SK-N-SH treated with all-trans-retinoic acid at 6 μM for 48 hours (cell line): Measurements from ENCODE around the gene ACBD7.
A peak's percentile ranks its signal among the peaks of the same experiment; 100 is the strongest.

ENCODE experiments used
- ATAC-seq: fragments of 200-7000 bp; cut with Tn5 transposase; 3 replicates; pipeline ENCODE4 v1.9.1; 2020; ENCODE audit warnings: mild to moderate bottlenecking, moderate library complexity
- ARNTL ChIP-seq: fragments of 450-650 bp; formaldehyde crosslinking; IDR thresholded peaks from 2 replicates; pipeline ENCODE4 v1.5.0; 2020; ENCODE audit warnings: low read depth, mild to moderate bottlenecking, moderate library complexity, borderline replicate concordance
- BACH2 ChIP-seq: fragments of 250-450 bp; sonication (Bioruptor Pico); IDR thresholded peaks from 2 replicates; pipeline ENCODE4 v1.9.0; 2021; ENCODE audit warnings: mild to moderate bottlenecking, borderline replicate concordance
- CSDC2 ChIP-seq: fragments of 250-450 bp; sonication (Bioruptor Pico); IDR thresholded peaks from 2 replicates; pipeline ENCODE4 v1.5.0; 2020; ENCODE audit warnings: mild to moderate bottlenecking, moderate library complexity
- GLIS3 ChIP-seq: fragments of 250-450 bp; sonication (Bioruptor Pico); IDR thresholded peaks from 2 replicates; pipeline ENCODE4 v1.5.0; 2020; ENCODE audit warnings: mild to moderate bottlenecking, moderate library complexity
- ISL1 ChIP-seq: fragments of 250-450 bp; sonication (Bioruptor Pico); IDR thresholded peaks from 2 replicates; pipeline ENCODE4 v2.1.2; 2022; ENCODE audit warnings: mild to moderate bottlenecking, moderate library complexity
- OSR1 ChIP-seq: fragments of 250-450 bp; sonication (Bioruptor Pico); IDR thresholded peaks from 2 replicates; pipeline ENCODE4 v1.8.0; 2022; ENCODE audit warnings: moderate library complexity, mild to moderate bottlenecking, inconsistent platforms
- PPARA ChIP-seq: fragments of 250-450 bp; sonication (Bioruptor Pico); IDR thresholded peaks from 2 replicates; pipeline ENCODE4 v1.5.0; 2020; ENCODE audit warnings: mild to moderate bottlenecking, borderline replicate concordance
- RARB ChIP-seq: fragments of 250-450 bp; sonication (Bioruptor Pico); IDR thresholded peaks from 2 replicates; pipeline ENCODE4 v1.8.0; 2021; ENCODE audit warnings: mild to moderate bottlenecking, moderate library complexity
- SNAI2 ChIP-seq: fragments of 250-450 bp; sonication (Bioruptor Pico); IDR thresholded peaks from 2 replicates; pipeline ENCODE4 v1.5.0; 2020; ENCODE audit warnings: mild to moderate bottlenecking, moderate library complexity
- TCF4 ChIP-seq: fragments of 250-450 bp; sonication (Bioruptor Pico); IDR thresholded peaks from 2 replicates; pipeline ENCODE4 v1.8.0; 2021; ENCODE audit warnings: mild to moderate bottlenecking, moderate library complexity, borderline replicate concordance
- TOX ChIP-seq: fragments of 250-450 bp; sonication (Bioruptor Pico); IDR thresholded peaks from 2 replicates; pipeline ENCODE4 v1.8.0; 2021; ENCODE audit warnings: mild to moderate bottlenecking, moderate library complexity, borderline replicate concordance
- ZC3H10 ChIP-seq: fragments of 250-450 bp; sonication (Bioruptor Pico); IDR thresholded peaks from 2 replicates; pipeline ENCODE4 v1.5.1; 2021; ENCODE audit warnings: mild to moderate bottlenecking, moderate library complexity
- ZFP3 ChIP-seq: fragments of 250-450 bp; sonication (Bioruptor Pico); IDR thresholded peaks from 2 replicates; pipeline ENCODE4 v1.5.0; 2020; ENCODE audit warnings: mild to moderate bottlenecking, moderate library complexity
- ZFP30 ChIP-seq: fragments of 450-650 bp; formaldehyde crosslinking; IDR thresholded peaks from 2 replicates; pipeline ENCODE4 v1.5.0; 2022; ENCODE audit warnings: mild to moderate bottlenecking, moderate library complexity
- ZNF565 ChIP-seq: fragments of 450-650 bp; formaldehyde crosslinking; conservative IDR thresholded peaks from 2 replicates; pipeline ENCODE4 v1.5.0; 2020; ENCODE audit warnings: low read depth, mild to moderate bottlenecking, moderate library complexity
- ZNF8 ChIP-seq: fragments of 450-650 bp; formaldehyde crosslinking; IDR thresholded peaks from 2 replicates; pipeline ENCODE4 v1.5.0; 2020; ENCODE audit warnings: mild to moderate bottlenecking, moderate library complexity
- TF ChIP-seq, protein P1 (sequence below): fragments of 250-450 bp; sonication (Bioruptor Pico); IDR thresholded peaks from 2 replicates; pipeline ENCODE4 v1.5.1; 2021; ENCODE audit warnings: mild to moderate bottlenecking, moderate library complexity
- TF ChIP-seq, protein P2 (sequence below): fragments of 250-450 bp; sonication (Bioruptor Pico); IDR thresholded peaks from 2 replicates; pipeline ENCODE4 v1.8.0; 2020; ENCODE audit warnings: mild to moderate bottlenecking, moderate library complexity, borderline replicate concordance
- TF ChIP-seq, protein P3 (sequence below): fragments of 250-450 bp; sonication (Bioruptor Pico); IDR thresholded peaks from 2 replicates; pipeline ENCODE4 v1.5.0; 2020; ENCODE audit warnings: mild to moderate bottlenecking, moderate library complexity
- TF ChIP-seq, protein P4 (sequence below): fragments of 250-450 bp; sonication (Bioruptor Pico); IDR thresholded peaks from 2 replicates; pipeline ENCODE4 v1.8.0; 2021; ENCODE audit warnings: low read depth, mild to moderate bottlenecking, moderate library complexity, borderline replicate concordance
- TF ChIP-seq, protein P5 (sequence below): fragments of 250-450 bp; sonication (Bioruptor Pico); IDR thresholded peaks from 2 replicates; pipeline ENCODE4 v1.5.1; 2020; ENCODE audit warnings: low read depth, mild to moderate bottlenecking, moderate library complexity

The ACBD7 gene

DNA sequence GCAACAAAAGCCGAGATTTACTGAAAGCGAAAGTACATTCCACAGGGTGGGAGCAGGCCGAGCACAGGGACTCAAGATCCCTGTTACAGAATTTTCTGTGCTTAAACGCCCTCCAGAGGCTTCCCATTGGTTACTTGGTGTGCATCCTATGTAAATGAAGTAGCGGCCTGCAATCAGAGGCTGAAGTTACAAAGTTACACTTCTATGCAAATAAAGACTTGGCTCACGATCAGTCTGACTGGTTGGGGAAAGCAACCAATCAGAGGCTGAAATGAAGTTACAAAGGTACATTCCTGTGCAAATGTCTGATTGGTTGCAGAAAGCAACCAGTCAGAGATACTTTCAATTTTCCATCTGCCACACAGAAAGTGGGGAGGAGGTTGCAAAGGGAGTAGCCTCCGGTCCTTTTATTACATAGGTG, 4.1 kb downstream of the ACBD7 start:
- ATAC-seq = peak; percentile 50
- TF ChIP-seq, protein P1, sequence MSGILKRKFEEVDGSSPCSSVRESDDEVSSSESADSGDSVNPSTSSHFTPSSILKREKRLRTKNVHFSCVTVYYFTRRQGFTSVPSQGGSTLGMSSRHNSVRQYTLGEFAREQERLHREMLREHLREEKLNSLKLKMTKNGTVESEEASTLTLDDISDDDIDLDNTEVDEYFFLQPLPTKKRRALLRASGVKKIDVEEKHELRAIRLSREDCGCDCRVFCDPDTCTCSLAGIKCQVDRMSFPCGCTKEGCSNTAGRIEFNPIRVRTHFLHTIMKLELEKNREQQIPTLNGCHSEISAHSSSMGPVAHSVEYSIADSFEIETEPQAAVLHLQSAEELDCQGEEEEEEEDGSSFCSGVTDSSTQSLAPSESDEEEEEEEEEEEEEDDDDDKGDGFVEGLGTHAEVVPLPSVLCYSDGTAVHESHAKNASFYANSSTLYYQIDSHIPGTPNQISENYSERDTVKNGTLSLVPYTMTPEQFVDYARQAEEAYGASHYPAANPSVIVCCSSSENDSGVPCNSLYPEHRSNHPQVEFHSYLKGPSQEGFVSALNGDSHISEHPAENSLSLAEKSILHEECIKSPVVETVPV (CRISPR knock-in tag) = no peak
- TF ChIP-seq BACH2 (CRISPR knock-in tag) = no peak
- TF ChIP-seq, protein P2, sequence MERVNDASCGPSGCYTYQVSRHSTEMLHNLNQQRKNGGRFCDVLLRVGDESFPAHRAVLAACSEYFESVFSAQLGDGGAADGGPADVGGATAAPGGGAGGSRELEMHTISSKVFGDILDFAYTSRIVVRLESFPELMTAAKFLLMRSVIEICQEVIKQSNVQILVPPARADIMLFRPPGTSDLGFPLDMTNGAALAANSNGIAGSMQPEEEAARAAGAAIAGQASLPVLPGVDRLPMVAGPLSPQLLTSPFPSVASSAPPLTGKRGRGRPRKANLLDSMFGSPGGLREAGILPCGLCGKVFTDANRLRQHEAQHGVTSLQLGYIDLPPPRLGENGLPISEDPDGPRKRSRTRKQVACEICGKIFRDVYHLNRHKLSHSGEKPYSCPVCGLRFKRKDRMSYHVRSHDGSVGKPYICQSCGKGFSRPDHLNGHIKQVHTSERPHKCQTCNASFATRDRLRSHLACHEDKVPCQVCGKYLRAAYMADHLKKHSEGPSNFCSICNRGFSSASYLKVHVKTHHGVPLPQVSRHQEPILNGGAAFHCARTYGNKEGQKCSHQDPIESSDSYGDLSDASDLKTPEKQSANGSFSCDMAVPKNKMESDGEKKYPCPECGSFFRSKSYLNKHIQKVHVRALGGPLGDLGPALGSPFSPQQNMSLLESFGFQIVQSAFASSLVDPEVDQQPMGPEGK (CRISPR knock-in tag) = no peak
- TF ChIP-seq ZNF8 (CRISPR knock-in tag) = no peak
- TF ChIP-seq GLIS3 = no peak
- no peak for TF ChIP-seq TCF4 (CRISPR knock-in tag)
- TF ChIP-seq ZFP3 (CRISPR knock-in tag) = no peak
- TF ChIP-seq, protein P3, sequence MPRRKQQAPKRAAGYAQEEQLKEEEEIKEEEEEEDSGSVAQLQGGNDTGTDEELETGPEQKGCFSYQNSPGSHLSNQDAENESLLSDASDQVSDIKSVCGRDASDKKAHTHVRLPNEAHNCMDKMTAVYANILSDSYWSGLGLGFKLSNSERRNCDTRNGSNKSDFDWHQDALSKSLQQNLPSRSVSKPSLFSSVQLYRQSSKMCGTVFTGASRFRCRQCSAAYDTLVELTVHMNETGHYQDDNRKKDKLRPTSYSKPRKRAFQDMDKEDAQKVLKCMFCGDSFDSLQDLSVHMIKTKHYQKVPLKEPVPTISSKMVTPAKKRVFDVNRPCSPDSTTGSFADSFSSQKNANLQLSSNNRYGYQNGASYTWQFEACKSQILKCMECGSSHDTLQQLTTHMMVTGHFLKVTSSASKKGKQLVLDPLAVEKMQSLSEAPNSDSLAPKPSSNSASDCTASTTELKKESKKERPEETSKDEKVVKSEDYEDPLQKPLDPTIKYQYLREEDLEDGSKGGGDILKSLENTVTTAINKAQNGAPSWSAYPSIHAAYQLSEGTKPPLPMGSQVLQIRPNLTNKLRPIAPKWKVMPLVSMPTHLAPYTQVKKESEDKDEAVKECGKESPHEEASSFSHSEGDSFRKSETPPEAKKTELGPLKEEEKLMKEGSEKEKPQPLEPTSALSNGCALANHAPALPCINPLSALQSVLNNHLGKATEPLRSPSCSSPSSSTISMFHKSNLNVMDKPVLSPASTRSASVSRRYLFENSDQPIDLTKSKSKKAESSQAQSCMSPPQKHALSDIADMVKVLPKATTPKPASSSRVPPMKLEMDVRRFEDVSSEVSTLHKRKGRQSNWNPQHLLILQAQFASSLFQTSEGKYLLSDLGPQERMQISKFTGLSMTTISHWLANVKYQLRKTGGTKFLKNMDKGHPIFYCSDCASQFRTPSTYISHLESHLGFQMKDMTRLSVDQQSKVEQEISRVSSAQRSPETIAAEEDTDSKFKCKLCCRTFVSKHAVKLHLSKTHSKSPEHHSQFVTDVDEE (CRISPR knock-in tag) = no peak
- TF ChIP-seq OSR1 (CRISPR knock-in tag) = no peak
- TF ChIP-seq SNAI2 = no peak
- TF ChIP-seq, protein P4, sequence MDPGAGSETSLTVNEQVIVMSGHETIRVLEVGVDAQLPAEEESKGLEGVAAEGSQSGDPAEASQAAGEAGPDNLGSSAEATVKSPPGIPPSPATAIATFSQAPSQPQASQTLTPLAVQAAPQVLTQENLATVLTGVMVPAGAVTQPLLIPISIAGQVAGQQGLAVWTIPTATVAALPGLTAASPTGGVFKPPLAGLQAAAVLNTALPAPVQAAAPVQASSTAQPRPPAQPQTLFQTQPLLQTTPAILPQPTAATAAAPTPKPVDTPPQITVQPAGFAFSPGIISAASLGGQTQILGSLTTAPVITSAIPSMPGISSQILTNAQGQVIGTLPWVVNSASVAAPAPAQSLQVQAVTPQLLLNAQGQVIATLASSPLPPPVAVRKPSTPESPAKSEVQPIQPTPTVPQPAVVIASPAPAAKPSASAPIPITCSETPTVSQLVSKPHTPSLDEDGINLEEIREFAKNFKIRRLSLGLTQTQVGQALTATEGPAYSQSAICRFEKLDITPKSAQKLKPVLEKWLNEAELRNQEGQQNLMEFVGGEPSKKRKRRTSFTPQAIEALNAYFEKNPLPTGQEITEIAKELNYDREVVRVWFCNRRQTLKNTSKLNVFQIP = no peak
- TF ChIP-seq CSDC2 (CRISPR knock-in tag) = no peak
- TF ChIP-seq, protein P5, sequence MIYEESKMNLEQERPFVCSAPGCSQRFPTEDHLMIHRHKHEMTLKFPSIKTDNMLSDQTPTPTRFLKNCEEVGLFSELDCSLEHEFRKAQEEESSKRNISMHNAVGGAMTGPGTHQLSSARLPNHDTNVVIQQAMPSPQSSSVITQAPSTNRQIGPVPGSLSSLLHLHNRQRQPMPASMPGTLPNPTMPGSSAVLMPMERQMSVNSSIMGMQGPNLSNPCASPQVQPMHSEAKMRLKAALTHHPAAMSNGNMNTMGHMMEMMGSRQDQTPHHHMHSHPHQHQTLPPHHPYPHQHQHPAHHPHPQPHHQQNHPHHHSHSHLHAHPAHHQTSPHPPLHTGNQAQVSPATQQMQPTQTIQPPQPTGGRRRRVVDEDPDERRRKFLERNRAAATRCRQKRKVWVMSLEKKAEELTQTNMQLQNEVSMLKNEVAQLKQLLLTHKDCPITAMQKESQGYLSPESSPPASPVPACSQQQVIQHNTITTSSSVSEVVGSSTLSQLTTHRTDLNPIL (CRISPR knock-in tag) = no peak
- TF ChIP-seq TOX (CRISPR knock-in tag) = no peak
- TF ChIP-seq ARNTL (CRISPR knock-in tag) = no peak
- TF ChIP-seq RARB (CRISPR knock-in tag) = no peak
- TF ChIP-seq ISL1 (CRISPR knock-in tag) = no peak
- no peak for TF ChIP-seq ZFP30 (CRISPR knock-in tag)

DNA sequence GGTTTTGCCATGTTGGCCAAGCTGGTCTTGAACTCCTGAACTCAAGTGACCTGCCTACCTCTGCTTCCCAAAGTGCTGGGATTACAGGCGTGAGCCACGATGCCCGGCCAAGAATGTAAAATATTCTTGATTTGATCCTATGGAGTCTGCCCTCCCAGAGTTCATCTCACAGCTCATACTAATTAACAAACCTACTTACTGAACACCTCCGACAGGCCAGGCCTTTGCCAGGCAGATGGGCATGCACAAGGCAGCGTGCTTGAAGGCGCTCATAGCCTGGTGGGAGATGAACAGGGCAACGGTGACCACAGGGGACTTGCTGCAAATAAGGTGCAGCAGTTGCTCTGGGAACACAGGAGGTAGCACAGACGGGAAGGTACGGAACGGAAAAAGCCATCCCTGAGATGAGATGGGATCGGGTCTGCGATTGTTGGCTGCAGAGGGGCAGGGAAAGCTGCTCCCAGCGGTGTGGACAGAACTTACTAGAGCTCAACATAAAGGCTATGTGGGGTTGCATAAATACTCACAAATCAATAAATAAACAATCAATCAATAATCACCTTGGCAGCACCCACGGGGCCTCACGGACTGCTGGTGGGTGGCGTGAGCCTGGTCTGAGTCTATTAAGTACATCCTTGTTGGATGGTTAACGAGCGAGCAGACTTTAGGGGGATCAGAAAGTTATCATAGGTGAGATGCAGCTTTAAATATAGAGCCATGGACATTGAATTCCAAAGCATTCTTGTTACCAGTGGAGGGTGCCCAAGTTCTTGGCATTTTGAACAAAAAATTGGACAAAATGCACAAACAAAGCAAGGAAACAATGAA, 4.7 kb downstream of the ACBD7 start:
- no peak for ATAC-seq
- TF ChIP-seq, protein P1 (CRISPR knock-in tag) = no peak
- no peak for TF ChIP-seq ZNF565 (CRISPR knock-in tag)
- no peak for TF ChIP-seq ARNTL (CRISPR knock-in tag)
- no peak for TF ChIP-seq GLIS3
- no peak for TF ChIP-seq PPARA (CRISPR knock-in tag)
- TF ChIP-seq, protein P4 = no peak
- TF ChIP-seq BACH2 (CRISPR knock-in tag) = no peak
- TF ChIP-seq, protein P5 (CRISPR knock-in tag) = no peak
- no peak for TF ChIP-seq CSDC2 (CRISPR knock-in tag)
- no peak for TF ChIP-seq ZC3H10 (CRISPR knock-in tag)
- no peak for TF ChIP-seq ISL1 (CRISPR knock-in tag)
- no peak for TF ChIP-seq RARB (CRISPR knock-in tag)
- TF ChIP-seq ZNF8 (CRISPR knock-in tag) = no peak
